GM19238 (cell line): ENCODE data around the gene BMP2K.

Experiments used
- DNase-seq: peaks from one replicate; pipeline ENCODE4 v3.0.0; 2011; ENCODE audit warnings: low spot score; ENCODE audit not compliant: insufficient read length

BMP2K gene

GRCh38 chr4:78776079-78776728 is at the start of gene BMP2K:
BMP2K (plus strand) TSS chr4:78776350; CDS start chr4:78776544, 194 bp downstream.
- peak; percentile 82 for DNase-seq

- no peak for DNase-seq
Observed at GRCh38 chr4:78726546-78726945, 49.6 kb upstream of the BMP2K start.

- no peak for DNase-seq
Observed at GRCh38 chr4:78732332-78733104, 43.6 kb upstream of the BMP2K start.

GRCh38 chr4:78734441-78735162 is 41.5 kb upstream of the BMP2K start:
- DNase-seq: no peak

- no peak for DNase-seq
Observed at GRCh38 chr4:78735697-78736096, 40.5 kb upstream of the BMP2K start.

GRCh38 chr4:78737035-78737434 is 39.1 kb upstream of the BMP2K start:
- no peak for DNase-seq

GRCh38 chr4:78737973-78738372 is 38.2 kb upstream of the BMP2K start:
- no peak for DNase-seq

- DNase-seq: no peak
Observed at GRCh38 chr4:78742300-78742699, 33.9 kb upstream of the BMP2K start.

GRCh38 chr4:78747475-78747922 is 28.7 kb upstream of the BMP2K start:
- DNase-seq: no peak

- DNase-seq: no peak
Observed at GRCh38 chr4:78748381-78748780, 27.8 kb upstream of the BMP2K start.

- DNase-seq: no peak
Observed at GRCh38 chr4:78749258-78749971, 26.7 kb upstream of the BMP2K start.

- no peak for DNase-seq
Observed at GRCh38 chr4:78749972-78750727, 26.0 kb upstream of the BMP2K start.

- no peak for DNase-seq
Observed at GRCh38 chr4:78753091-78753490, 23.1 kb upstream of the BMP2K start.

GRCh38 chr4:78754872-78755271 is 21.3 kb upstream of the BMP2K start:
- no peak for DNase-seq

- DNase-seq: no peak
Observed at GRCh38 chr4:78756137-78756536, 20.0 kb upstream of the BMP2K start.

GRCh38 chr4:78756776-78757175 is 19.4 kb upstream of the BMP2K start:
- DNase-seq: no peak

GRCh38 chr4:78757574-78757973 is 18.6 kb upstream of the BMP2K start:
- no peak for DNase-seq

- DNase-seq: no peak
Observed at GRCh38 chr4:78758085-78758484, 18.1 kb upstream of the BMP2K start.

- DNase-seq: no peak
Observed at GRCh38 chr4:78762529-78762928, 13.6 kb upstream of the BMP2K start.

GRCh38 chr4:78763251-78763650 is 12.9 kb upstream of the BMP2K start:
- no peak for DNase-seq
